Measurements from ENCODE around the gene ZC3H15.

The ZC3H15 gene

GRCh38 chr2:186496401-186496800 lies 10.3 kb downstream of the ZC3H15 start:
- DNase-seq (ENCODE audit: low spot score): no peak
- Histone ChIP-seq H3K27ac (no peak overlapping the region), H3K4me3 (no peak overlapping the region)
- TF ChIP-seq, protein P1, sequence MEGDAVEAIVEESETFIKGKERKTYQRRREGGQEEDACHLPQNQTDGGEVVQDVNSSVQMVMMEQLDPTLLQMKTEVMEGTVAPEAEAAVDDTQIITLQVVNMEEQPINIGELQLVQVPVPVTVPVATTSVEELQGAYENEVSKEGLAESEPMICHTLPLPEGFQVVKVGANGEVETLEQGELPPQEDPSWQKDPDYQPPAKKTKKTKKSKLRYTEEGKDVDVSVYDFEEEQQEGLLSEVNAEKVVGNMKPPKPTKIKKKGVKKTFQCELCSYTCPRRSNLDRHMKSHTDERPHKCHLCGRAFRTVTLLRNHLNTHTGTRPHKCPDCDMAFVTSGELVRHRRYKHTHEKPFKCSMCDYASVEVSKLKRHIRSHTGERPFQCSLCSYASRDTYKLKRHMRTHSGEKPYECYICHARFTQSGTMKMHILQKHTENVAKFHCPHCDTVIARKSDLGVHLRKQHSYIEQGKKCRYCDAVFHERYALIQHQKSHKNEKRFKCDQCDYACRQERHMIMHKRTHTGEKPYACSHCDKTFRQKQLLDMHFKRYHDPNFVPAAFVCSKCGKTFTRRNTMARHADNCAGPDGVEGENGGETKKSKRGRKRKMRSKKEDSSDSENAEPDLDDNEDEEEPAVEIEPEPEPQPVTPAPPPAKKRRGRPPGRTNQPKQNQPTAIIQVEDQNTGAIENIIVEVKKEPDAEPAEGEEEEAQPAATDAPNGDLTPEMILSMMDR (IDR thresholded peaks at IDR 0.05): no peak

GRCh38 chr2:186497928-186498327 lies 11.9 kb downstream of the ZC3H15 start:
- DNase-seq (ENCODE audit: low spot score): no peak
- TF ChIP-seq, protein P1 (IDR thresholded peaks at IDR 0.05): no peak
- H3K27ac ChIP-seq: no peak overlapping the region
- H3K4me3 ChIP-seq: no peak overlapping the region

- no peak overlapping the region for H3K4me3 ChIP-seq
- H3K27ac ChIP-seq: no peak overlapping the region
- no peak for DNase-seq (ENCODE audit: low spot score)
- TF ChIP-seq, protein P1 (IDR thresholded peaks at IDR 0.05): no peak
These were observed 12.8 kb downstream of the ZC3H15 start for GRCh38 chr2:186498834-186499233.

DNA sequence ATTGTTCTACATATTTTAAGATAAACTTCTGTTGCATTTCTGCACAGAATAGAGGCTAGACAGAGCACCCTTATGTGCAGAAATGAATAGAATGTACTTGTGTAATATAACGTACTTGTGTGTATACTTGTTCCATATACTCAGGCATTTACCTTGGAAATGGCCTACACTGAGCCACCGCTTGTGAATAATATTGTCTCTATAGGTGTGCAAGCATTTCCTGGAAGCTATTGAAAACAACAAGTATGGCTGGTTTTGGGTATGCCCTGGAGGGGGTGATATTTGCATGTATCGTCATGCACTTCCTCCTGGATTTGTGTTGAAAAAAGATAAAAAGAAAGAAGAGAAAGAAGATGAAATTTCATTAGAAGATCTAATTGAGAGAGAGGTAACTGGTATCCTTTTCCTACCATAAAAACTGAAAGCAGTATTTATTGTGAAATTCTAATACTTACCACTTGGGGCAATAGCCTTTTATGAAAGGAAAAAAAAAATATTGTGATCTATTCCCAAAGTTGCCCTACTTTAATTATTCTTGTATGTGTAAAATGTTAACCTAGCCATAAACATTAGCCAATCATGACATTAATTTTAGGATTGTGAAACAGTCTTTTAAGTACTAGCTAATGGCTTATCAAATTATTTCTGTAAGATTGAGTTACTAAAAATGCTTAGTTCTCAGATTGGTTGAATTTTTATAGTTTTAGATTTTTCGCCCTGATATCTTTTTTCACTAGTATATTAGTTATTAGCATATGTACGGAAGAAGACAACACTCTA lies 18.0 kb downstream of the ZC3H15 start:
- Histone ChIP-seq H3K4me3 (no peak overlapping the region), H3K27ac (no peak overlapping the region)
- DNase-seq (ENCODE audit: low spot score): no peak
- TF ChIP-seq, protein P1 (IDR thresholded peaks at IDR 0.05): peak; percentile 34

- DNase-seq (ENCODE audit: low spot score): no peak
- Histone ChIP-seq H3K27ac (no peak overlapping the region), H3K4me3 (no peak overlapping the region)
- TF ChIP-seq, protein P1 (IDR thresholded peaks at IDR 0.05): no peak
These were observed 22.2 kb downstream of the ZC3H15 start for GRCh38 chr2:186508263-186508662.

DNA sequence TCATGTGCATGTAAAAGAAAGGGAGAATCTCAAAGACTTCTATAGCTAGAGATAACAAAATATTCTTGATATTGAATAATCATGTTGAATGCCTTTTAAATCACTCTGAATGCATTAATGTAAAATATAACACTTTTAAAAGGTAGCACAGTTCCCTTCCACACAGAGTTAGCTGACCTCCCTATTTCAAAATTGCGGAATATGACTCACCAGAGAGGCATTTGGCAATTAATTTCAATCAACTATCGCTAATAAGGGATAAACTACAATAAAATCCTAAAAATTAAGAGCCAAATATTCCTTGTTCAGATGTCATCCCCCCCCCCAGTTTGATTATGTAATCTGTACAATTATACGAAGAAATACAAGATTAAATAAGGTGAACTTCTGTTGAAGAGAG lies 29.3 kb downstream of the ZC3H15 start:
- H3K4me3 ChIP-seq: no peak overlapping the region
- DNase-seq (ENCODE audit: low spot score): no peak
- no peak overlapping the region for H3K27ac ChIP-seq
- TF ChIP-seq, protein P1 (IDR thresholded peaks at IDR 0.05): no peak

GRCh38 chr2:186516396-186516795 lies 30.3 kb downstream of the ZC3H15 start:
- no peak for DNase-seq (ENCODE audit: low spot score)
- TF ChIP-seq, protein P1 (IDR thresholded peaks at IDR 0.05): no peak

More at GRCh38 chr2:186516396-186516795, 30.3 kb downstream of the ZC3H15 start:
- no peak overlapping the region for H3K4me3 ChIP-seq
- no peak overlapping the region for H3K27ac ChIP-seq

All from coronary artery (tissue), 2 donors.